ENCODE measurements around the gene CHD2.
"Not testable (repeated sequence)": the region's sequence is repeated elsewhere in the genome, so short reads cannot be mapped to it uniquely, and the experiment has no call there.

Gene CHD2

DNA sequence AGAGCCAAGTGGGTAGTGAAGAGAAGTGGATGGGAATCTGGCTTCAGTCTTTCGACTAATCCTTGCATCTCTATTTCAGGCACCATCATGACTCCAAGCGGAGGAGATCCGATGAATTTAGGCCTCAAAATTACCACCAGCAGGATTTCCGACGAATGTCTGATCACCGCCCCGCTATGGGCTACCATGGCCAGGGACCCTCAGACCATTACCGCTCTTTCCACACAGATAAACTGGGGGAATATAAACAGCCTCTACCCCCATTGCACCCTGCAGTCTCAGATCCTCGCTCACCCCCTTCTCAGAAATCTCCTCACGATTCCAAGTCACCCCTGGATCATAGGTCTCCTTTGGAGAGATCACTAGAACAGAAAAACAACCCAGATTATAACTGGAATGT lies 124.2 kb downstream of the CHD2 start:
- no peak for DNase-seq

DNA sequence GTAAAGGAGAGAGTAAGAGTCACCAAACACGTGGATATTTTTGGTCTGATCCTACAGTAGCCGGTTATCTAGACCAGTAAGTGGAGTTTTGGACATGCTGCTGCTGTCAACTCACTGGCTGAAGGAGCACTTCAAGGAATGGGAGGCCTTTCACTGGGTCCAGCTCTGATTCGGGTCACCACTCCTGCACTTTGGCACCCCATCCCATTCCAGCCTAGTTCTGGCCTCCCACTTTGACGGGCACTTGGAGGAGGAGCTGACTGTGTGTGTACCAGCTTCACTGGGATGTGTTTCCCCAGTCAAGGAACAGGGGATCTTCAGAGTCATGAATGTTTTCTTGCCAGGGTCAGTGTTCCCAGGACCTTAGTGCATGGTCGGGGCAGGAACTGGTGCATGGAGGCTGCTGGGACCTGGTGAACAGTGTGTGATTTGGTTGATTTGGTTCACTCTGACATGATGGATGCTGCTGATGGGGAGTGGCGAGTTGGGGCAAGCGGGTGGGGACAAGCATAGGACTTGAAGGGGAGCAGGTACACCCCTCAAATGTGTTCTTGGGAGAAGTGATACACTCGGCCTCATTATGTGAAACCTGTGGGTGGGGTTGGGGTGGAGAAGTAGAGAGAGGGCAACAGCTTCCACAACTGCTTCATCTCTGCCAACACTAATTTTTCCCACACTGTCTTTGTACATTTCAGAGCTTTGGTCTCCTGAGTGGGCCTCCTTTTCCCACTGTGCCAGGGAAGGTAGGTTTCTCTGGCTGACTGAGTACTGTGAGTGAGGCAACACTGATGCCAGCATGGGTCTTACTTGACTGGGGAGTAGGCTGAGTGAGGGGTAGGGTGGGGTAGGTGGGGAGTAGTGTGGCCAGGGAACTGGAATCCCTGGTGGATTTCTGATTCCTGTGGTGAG lies 124.8 kb downstream of the CHD2 start:
- DNase-seq, result no peak

DNA sequence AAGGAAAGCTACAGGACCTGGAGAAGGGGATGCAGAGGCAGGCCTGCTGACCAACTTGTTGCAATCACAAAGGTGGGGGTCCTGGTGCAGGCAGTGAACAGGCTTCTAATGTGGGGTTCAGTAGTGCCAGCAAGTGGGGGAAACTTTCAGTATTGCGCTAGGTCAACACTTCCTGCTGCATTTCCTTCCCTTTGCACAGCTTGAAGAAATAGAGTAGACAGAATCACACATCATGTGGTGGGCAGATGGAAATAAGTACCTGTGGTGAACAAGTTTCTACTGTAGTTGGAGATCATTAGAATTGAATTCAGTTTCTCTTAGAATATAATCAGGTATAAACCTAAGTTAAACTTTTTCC lies 125.5 kb downstream of the CHD2 start:
- no peak for DNase-seq

- DNase-seq, result no peak
These were observed 126.3 kb downstream of the CHD2 start for GRCh38 chr15:93026380-93026817.

DNA sequence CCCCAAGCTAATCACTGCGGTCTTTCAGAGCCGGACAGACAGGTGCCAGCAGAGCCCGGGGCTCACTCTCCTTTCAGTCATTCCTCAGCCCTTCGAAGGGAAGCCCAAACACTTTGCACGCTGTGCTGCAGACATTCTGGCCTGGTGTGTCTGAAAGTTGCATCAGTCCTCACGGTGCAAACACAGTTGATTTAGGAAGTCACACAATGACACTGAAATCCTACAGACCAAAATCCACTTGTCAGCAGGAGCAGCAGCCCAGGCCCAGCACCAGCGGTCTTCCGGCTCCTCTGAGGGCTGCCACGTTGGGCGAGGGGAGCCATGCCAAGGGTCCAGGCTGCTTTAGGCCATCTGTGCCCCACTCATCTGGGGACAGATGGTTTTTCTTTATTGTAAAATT lies 127.3 kb downstream of the CHD2 start:
- DNase-seq, result no peak

DNA sequence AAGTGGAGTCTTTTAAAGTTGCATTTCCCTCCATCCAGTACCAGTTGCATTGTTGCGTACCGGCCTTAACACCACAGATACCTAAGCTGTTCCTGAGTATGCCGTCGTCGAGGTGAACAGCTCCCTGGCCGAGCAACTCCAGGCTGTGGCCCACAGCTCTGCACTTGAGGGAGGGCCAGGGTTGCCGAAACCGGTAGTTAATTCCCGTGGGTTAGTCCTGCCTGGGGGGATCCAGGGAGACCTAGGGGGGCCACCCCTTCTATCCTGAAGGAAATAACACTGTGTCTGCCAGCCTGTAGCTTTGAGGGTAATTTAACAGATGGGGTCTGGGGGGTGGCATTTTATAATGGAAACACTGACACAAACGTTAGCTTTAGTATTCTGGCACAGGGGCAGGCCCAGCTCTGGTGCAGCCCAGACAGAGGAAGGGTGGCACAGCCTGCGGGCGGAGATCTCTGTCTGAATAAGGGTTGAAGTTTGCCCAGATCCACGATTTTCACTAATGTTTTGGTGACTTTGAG lies 128.0 kb downstream of the CHD2 start:
- no peak for DNase-seq

- DNase-seq, result peak; percentile 87
These were observed 128.6 kb downstream of the CHD2 start for GRCh38 chr15:93028632-93029213.

DNA sequence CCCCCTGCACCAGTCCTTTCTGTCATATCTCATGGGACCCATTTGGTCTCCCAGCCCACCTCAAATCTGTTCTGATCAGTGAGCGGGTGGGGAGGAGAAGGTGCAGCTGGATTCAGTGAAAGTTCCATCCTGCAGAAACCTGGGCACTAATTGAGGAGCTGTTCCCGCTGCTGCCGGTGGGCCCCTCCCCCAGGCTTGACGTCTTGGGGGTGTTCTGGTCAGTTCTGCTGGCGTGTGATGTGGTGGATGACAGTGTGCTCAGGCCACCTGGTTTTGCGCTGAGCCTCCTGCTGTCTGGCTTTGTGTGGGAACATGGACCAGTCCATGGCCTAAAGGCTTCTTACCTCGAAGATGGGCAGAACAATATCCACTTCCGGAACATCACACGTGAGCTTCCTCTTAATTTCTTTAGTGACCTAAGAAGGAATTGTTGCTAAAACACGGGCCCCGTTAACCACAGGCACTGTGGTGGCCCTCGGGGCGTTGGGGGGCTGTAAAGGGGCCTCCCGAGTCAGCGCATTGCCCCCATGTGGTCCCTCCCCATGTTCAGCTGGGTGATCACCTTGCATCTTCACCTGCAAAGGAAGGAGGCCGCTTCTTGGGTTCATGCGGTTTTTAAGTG lies 129.2 kb downstream of the CHD2 start:
- no peak for DNase-seq

- DNase-seq, result no peak
These were observed 129.8 kb downstream of the CHD2 start for GRCh38 chr15:93029836-93030429.

- peak; percentile 88 for DNase-seq
These were observed 130.4 kb downstream of the CHD2 start for GRCh38 chr15:93030430-93031102.

DNA sequence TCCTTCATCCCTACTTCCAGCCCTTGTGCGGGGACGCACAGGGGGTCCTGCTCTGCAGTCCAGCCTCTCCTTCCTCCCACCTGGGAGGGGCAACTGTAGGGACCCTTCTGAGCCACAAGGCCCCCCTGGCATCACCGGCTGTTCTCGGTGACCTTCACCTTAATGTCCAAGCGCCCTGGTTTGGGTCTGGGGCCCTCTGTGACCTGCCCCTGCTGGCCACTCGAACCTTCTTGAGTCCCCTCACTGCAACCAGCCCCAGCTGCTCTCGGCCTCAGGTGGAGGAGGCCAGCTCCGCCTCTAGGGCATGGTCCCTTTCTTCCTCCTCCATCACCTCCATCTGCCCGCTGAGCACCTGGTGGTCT lies 131.0 kb downstream of the CHD2 start:
- no peak for DNase-seq

- not testable (repeated sequence) for DNase-seq
These were observed 131.6 kb downstream of the CHD2 start for GRCh38 chr15:93031557-93032384.

- DNase-seq, result not testable (repeated sequence)
These were observed 132.5 kb downstream of the CHD2 start for GRCh38 chr15:93032515-93033206.

GRCh38 chr15:93033434-93034045 lies 133.4 kb downstream of the CHD2 start:
- no peak for DNase-seq

- DNase-seq, result no peak
These were observed 134.4 kb downstream of the CHD2 start for GRCh38 chr15:93034512-93034911.

GRCh38 chr15:93035092-93035915 lies 135.2 kb downstream of the CHD2 start:
- peak; percentile 41 for DNase-seq

GRCh38 chr15:93035953-93036810 lies 136.1 kb downstream of the CHD2 start:
- DNase-seq, result peak; percentile 61

GRCh38 chr15:93036951-93037819 lies 137.1 kb downstream of the CHD2 start:
- peak; percentile 82 for DNase-seq
